Retinal pigment epithelial cell (primary cell): ENCODE data around the gene TNIK.

Experiments
- DNase-seq: peaks from one replicate; pipeline ENCODE4 v3.0.0-alpha.2; 2010; ENCODE audit warnings: low read depth
- H3K4me3 ChIP-seq: 2 replicates; pipeline ENCODE4 v1.5.1; 2011; ENCODE audit warnings: mild to moderate bottlenecking, low read length, control low read depth, moderate library complexity
- CTCF ChIP-seq: conservative IDR thresholded peaks from 2 replicates; pipeline ENCODE4 v1.5.1; 2011; ENCODE audit warnings: low read depth, low read length, control low read depth, inconsistent platforms

The TNIK gene

GRCh38 chr3:171264758-171265157 is 195.4 kb downstream of the TNIK start:
- no peak for DNase-seq
- no peak for TF ChIP-seq CTCF
- no peak overlapping the region for H3K4me3 ChIP-seq

- DNase-seq: no peak
- no peak for TF ChIP-seq CTCF
- H3K4me3 ChIP-seq: no peak overlapping the region
Observed at GRCh38 chr3:171262431-171262830, 197.8 kb downstream of the TNIK start.

- TF ChIP-seq CTCF: no peak
- no peak for DNase-seq
- H3K4me3 ChIP-seq: no peak overlapping the region
Observed at GRCh38 chr3:171261487-171261886, 198.7 kb downstream of the TNIK start.

- no peak for DNase-seq
- H3K4me3 ChIP-seq: no peak overlapping the region
- no peak for TF ChIP-seq CTCF
Observed at GRCh38 chr3:171260899-171261298, 199.3 kb downstream of the TNIK start.

- TF ChIP-seq CTCF: no peak
- no peak overlapping the region for H3K4me3 ChIP-seq
- no peak for DNase-seq
Observed at GRCh38 chr3:171260466-171260865, 199.7 kb downstream of the TNIK start.

- no peak for TF ChIP-seq CTCF
- H3K4me3 ChIP-seq: no peak overlapping the region
- DNase-seq: peak; percentile 43
Observed at GRCh38 chr3:171258316-171258715, 201.9 kb downstream of the TNIK start.

GRCh38 chr3:171257251-171258203 is 202.7 kb downstream of the TNIK start:
- no peak for DNase-seq
- no peak for TF ChIP-seq CTCF

More at GRCh38 chr3:171257251-171258203, 202.7 kb downstream of the TNIK start:
- no peak overlapping the region for H3K4me3 ChIP-seq
